Sciatic nerve (tissue), 2 donors: ENCODE measurements around the gene TSPEAR. TPM values are rescaled to one million over a fixed set of nuclear protein-coding genes. Genes with fewer than 3 reads are reported as not detected.
"Not testable (repeated sequence)": the region's sequence is repeated elsewhere in the genome, so short reads cannot be mapped to it uniquely, and the experiment has no call there.

Source experiments
- ATAC-seq: fragments of 200-7000 bp; cut with Tn5 transposase; one replicate; pipeline ENCODE4 v1.9.1; 2020; ENCODE audit warnings: mild to moderate bottlenecking, moderate library complexity
- DNase-seq: peaks from one replicate; pipeline ENCODE4 v3.0.0-alpha.2; 2020; ENCODE audit warnings: low spot score
- intact Hi-C: fragments of 100-400 bp; cut with DNase I; formaldehyde crosslinking; loops from one replicate; pipeline ENCODE4 v1.14.2; 2022
- total RNA-seq: library from RNA; stranded (reverse); fragmentation: NEBNext Ultra II Directional; extraction: Animal tissue kit (Norgen Biotek cat#: 25700); gene quantifications from one replicate; pipeline ENCODE4 v1.2.1, GENCODE V29; 2021
- donor health status: DM: no; HTN: no; CAD: no.
- donor health status: DM: no; HTN: no; CAD: no.

The TSPEAR gene
- total RNA-seq, 1 donor from 2014 or later, result not detected

DNA sequence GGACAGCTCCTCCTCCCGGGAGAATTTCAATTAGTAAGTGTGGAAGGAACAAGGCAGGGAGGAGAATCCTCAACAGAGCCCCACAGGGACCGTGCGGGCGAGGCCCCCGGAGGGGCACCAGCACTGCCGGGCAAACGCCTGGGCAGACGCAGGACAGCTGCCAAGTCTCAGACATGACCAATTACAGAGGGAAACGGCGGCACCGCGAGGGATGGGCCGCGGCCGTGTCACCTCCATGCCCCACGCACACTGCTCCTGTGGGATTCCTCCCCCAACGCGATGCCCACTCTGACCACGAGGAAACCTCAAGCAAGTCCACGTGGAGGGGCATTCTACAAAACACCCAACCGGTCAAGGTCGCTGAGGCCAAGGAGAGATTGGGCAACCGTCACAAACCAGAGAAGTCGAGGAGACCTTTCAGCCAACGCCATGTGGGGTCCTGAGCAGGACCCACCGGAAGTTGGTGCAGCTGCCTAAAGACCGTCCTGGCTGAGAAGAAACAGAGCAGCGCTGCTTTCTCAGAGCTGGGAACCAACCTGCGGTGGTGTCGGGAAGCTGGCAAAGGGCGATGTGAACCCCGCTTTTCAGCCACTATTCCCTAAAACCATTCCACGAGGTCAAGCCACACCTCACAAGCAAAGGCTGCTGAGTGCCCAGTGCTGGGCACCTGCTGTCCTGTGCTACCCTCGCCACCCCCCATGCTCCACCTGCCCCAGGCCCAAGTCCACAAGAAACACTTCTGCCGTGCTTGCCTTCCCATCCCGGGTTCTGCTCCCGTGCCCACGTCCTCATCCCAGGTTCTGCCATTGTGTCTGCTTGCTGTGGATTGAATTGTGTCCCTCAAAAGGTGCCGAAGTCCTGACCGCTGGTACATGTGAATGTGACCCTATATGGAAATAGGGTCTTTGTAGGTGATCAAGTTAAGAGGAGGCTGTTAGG lies 139.3 kb downstream of the TSPEAR start:
- DNase-seq (peak; percentile 44), ATAC-seq (no peak)
- intact Hi-C loops, result no loop called here

- DNase-seq (no peak), ATAC-seq (no peak)
- intact Hi-C loops, result no loop called here
Measured at GRCh38 chr21:44571296-44571695, 140.1 kb downstream of the TSPEAR start.

GRCh38 chr21:44569861-44570517 lies 141.4 kb downstream of the TSPEAR start:
- no peak for DNase-seq
- intact Hi-C loops, result no loop called here
- ATAC-seq, result no peak

- DNase-seq, result no peak
- intact Hi-C loops, result no loop called here
Measured at GRCh38 chr21:44568667-44569556, 142.5 kb downstream of the TSPEAR start.

GRCh38 chr21:44568261-44568660 lies 143.1 kb downstream of the TSPEAR start:
- ATAC-seq (no peak), DNase-seq (no peak)
- intact Hi-C loops, result no loop called here

More at GRCh38 chr21:44568667-44569556, 142.5 kb downstream of the TSPEAR start:
- ATAC-seq, result no peak

DNA sequence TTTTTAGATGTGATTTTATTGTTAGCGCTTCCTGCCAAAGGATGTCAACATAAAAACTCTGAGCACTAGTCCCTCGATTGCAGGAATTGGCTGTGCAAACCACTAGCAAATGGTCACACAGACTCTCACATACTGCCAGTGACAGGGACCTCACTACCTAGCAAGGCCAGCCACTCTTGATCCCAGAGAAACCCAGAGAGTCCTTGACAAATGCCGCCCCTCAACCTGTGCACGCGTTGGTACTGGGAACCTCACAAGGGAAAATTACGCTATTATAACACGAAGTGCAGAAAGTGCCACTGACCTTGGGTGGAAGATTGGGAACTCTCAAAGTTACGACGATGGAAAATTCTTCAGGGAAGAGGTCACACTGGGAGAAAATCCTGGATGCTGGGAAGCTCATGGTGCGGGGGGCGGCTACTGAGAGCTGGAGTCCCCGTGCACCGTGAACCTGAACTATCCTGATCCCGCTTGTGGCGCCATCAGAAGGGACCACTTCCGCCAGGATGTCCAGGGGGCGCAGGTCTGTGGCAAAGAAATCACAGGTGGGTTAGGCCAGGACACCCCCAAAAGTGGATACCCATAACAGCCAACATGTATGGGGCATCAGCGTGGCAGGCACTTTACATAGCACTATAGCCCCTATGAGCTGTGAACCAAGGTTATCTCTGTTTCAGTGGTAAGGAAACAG lies 143.7 kb downstream of the TSPEAR start:
- DNase-seq, result no peak
- intact Hi-C loops, result no loop called here
- ATAC-seq, result no peak

DNA sequence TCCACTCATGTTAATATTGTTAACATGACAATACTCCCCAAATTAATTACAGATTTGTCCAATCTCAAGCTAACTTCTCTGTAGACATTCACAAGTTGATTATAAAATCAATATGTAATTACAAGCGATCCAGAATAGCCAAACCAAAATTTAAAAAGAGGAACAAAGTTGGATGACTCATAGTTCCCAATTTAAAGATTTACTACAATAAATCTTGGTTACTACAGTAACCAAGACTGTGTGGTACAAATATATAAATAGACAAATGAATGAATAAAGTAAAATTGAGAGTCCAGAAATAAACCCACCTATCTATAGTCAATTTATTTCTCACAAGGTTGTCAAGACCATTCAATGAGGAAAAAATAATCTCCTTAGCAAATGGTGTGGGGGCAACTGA lies 145.0 kb downstream of the TSPEAR start:
- ATAC-seq, result no peak
- DNase-seq, result no peak
- intact Hi-C loops, result no loop called here

GRCh38 chr21:44564886-44565598 lies 146.3 kb downstream of the TSPEAR start:
- DNase-seq, result no peak
- intact Hi-C loops, result no loop called here
- no peak for ATAC-seq

DNA sequence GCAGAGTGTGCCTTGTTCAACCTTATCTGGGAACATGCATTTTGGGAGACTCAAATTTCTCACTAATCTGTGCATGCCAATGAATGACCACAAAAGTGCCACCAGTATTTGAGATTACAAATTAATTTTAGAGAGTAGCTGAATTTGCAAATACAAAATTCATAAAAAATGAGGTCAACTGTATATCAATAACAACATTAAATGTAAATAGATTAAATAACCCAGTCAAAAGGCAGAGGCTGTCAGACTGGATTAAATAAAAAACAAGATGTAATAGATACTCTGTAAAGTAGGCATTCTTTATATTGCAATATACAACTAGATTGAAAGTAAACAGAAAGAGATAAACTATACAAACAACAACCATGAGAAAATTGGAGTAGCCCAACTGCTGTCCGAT lies 147.3 kb downstream of the TSPEAR start:
- ATAC-seq (no peak), DNase-seq (no peak)
- intact Hi-C loops, result no loop called here

- DNase-seq (no peak), ATAC-seq (no peak)
- intact Hi-C loops, result no loop called here
Measured at GRCh38 chr21:44558695-44559094, 152.7 kb downstream of the TSPEAR start, which contains the start of gene KRTAP10-3. KRTAP10-3 (minus strand) TSS chr21:44558795; CDS start chr21:44558715, 80 bp downstream.

GRCh38 chr21:44558329-44558675 lies 153.1 kb downstream of the TSPEAR start:
- ATAC-seq, intact Hi-C loops, DNase-seq: not testable (repeated sequence)

DNA sequence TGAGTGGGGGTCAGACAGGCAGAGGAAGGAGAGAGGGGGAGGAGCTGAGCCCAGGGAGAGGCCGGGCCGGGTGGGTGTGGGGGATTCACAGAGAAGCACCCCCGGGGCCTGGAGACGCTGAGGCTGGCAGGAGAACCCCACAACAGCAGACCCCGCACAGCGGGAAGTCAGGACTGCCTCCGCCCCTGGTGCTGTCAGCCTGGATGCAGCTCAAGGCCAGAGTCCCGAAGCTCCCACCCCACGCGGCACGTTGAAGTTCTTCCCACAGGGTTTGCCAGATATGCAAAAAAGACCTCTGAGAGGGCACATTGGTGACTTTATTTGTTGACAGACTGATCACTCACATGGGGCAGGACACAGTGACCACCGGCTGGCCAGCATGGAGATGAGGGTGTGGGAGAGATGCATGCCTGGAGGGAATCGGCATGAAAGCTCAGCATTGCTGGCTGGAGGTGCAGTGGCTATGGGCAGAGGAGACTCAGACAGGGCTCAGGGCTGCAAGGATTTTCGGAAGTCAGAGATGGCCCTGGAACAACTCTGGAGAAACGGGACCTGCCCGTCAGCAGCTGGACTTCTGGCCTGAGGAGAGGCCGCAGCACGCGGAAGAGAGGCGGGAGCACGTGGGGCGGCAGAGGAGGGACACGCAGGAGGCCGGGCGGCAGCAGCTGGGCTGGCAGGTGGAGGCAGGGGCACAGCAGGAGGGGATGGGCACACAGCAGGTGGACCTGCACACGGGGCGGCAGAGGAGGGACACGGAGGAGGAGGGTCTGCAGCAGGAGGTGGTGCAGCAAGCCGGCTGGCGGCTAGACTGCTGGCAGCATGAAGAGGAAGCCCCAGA lies 153.7 kb downstream of the TSPEAR start:
- DNase-seq (peak; percentile 38), ATAC-seq (no peak)
- intact Hi-C loops, result no loop called here

DNA sequence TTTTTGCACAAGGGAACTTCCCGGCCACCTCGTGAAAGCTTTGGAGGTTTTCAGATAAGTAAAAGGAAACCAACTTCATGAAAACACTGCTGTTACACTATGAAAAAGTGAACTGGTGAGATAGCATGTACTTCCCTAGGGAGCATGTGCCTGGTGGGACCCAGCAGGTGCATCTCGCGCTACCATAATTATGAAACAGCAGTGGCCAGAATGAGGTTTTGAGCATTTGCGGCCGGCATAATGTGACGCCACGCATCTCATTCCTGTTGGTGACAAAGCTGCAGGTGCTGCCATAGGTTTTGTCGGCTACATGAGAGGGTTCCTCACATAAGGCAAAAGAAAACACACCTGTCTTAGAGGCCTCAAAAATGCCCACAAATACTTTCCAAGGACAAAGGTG lies 154.5 kb downstream of the TSPEAR start:
- no peak for ATAC-seq
- intact Hi-C loops, result no loop called here
- no peak for DNase-seq

DNA sequence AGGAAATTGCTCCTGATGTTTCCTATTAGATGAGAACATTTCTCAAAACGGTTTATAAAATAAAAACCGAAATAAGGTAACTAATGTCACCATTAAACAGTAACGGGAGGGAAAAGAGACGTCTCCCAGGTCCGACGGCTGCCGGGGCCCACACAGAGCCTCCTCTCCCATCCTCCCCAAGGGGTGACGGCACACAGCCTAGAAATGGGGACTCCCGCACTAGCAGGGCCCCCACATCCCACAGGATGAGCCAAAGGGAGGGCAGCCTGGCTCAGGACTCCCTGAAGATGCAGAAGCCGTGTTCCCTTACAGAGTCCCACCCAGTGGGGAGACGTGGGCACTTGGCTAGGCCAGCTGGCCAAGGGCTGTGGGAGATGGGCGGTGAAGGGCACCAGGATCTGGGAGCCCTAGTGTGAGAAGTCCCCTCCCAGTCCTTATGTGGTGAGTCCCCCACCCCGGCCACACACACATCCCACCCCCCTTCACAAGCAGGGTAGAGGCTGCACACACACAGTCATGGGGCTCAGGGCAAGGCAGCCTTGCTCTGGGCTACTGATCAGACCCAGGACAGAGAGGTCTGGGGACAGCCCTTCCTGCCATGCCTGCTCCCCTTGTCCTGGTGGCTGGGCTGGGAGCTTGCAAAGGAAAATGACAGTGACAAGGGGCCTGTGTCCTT lies 156.0 kb downstream of the TSPEAR start:
- ATAC-seq (no peak), DNase-seq (no peak)
- intact Hi-C loops, result no loop called here

DNA sequence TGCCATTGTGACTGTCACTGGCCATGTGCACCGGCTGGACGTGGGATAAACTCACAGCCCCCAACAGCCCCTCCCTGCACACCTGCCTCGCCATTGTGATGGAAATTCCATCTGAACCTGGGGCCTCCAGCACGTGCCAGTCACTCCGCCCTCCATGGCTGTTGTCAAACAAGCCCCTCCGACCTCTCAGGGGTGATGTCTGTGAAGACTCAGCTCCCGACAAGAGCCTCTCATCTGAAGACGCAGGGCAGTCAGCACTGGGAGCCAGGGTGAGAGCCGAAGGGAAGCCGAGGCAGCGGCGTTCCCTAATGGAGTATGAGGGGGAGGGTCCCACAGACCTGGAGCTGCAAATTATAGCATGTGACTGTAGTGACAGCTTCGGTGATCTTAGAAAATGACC lies 158.7 kb downstream of the TSPEAR start:
- no peak for ATAC-seq
- intact Hi-C loops, result no loop called here
- DNase-seq, result peak; percentile 51

DNA sequence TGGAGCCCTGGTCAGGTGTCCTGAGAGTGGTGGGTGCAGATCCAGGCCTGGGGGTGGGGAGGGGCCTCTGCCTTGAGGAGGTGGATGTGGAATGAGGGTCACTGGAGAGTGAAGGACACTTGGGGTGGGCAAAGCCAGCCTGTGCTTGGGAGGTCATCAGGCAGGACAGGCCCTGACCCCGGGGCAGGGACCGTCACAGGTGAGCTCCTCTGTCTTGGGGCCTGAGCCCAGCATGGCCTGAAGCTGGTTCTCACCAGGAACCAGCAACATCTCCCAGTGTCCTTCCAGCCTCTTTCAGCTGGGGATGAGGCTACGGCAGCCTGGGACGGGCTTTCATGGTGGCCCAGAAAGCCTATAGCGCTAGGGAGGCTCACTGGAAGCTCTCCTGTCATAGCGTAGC lies 159.2 kb downstream of the TSPEAR start:
- ATAC-seq (no peak), DNase-seq (no peak)
- intact Hi-C loops, result no loop called here
